Erythroblast (primary cell): ENCODE data around the gene SLC26A1.

Source experiments
- GATA1 ChIP-seq: IDR thresholded peaks from 2 replicates; pipeline ENCODE4 v1.6.1; 2011; ENCODE audit warnings: low read depth, mild to moderate bottlenecking, control low read depth, low read length, moderate library complexity
- POLR2A ChIP-seq: IDR thresholded peaks from 2 replicates; pipeline ENCODE4 v1.6.1; 2011; ENCODE audit warnings: mild to moderate bottlenecking, low read length

GRCh38 chr4:1017211-1017610 is 24.0 kb upstream of the SLC26A1 start:
- no peak for TF ChIP-seq POLR2A
- no peak for TF ChIP-seq GATA1
